ENCODE data around the gene SLC6A19.

- TF ChIP-seq JUN (CRISPR knock-in tag; IDR thresholded peaks at IDR 0.05) (no peak), CTCF (IDR thresholded peaks at IDR 0.05) (no peak), ERG (CRISPR knock-in tag; IDR thresholded peaks at IDR 0.05) (no peak)
These were observed 3.4 kb downstream of the SLC6A19 start for GRCh38 chr5:1204693-1205242.
